Fibroblast of lung (primary cell): Measurements from ENCODE around the gene PITHD1.
"Not testable (repeated sequence)": the region's sequence is repeated elsewhere in the genome, so short reads cannot be mapped to it uniquely, and the experiment has no call there.

Experiments used
- EZH2 ChIP-seq: IDR thresholded peaks from 2 replicates; pipeline ENCODE4 v1.5.1; 2012; ENCODE audit warnings: low read length, control low read depth, mild to moderate bottlenecking; ENCODE audit errors: missing control alignments
- TF ChIP-seq, protein P1 (sequence below), 2 donors: IDR thresholded peaks in 1 of 2; conservative IDR thresholded peaks in 1 of 2; 1 replicate in 1 of 2; 2 replicates in 1 of 2; pipeline ENCODE4 v1.5.1; 2011 to 2012; ENCODE audit warnings: low read length in 2 of 2, control low read depth in 1 of 2, inconsistent platforms in 1 of 2, low read depth in 1 of 2, mild to moderate bottlenecking in 1 of 2

- TF ChIP-seq, protein P1, sequence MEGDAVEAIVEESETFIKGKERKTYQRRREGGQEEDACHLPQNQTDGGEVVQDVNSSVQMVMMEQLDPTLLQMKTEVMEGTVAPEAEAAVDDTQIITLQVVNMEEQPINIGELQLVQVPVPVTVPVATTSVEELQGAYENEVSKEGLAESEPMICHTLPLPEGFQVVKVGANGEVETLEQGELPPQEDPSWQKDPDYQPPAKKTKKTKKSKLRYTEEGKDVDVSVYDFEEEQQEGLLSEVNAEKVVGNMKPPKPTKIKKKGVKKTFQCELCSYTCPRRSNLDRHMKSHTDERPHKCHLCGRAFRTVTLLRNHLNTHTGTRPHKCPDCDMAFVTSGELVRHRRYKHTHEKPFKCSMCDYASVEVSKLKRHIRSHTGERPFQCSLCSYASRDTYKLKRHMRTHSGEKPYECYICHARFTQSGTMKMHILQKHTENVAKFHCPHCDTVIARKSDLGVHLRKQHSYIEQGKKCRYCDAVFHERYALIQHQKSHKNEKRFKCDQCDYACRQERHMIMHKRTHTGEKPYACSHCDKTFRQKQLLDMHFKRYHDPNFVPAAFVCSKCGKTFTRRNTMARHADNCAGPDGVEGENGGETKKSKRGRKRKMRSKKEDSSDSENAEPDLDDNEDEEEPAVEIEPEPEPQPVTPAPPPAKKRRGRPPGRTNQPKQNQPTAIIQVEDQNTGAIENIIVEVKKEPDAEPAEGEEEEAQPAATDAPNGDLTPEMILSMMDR (conservative IDR thresholded peaks at IDR 0.05 in 1 of 2, IDR thresholded peaks at IDR 0.05 in 1 of 2; ENCODE audit: low read depth in 1 of 2, low read length in 2 of 2) = not testable (repeated sequence)
- not testable (repeated sequence) for TF ChIP-seq EZH2
Measured at GRCh38 chr1:23783141-23783540, 4.9 kb downstream of the PITHD1 start.
